SJCRH30 (cell line): ENCODE results near the gene CIZ1. TPM values are rescaled to one million over a fixed set of nuclear protein-coding genes. Genes with fewer than 3 reads are reported as not detected.

Source experiments
- DNase-seq, 2 experiments: peaks; one replicate each; pipeline ENCODE4 v3.0.0-alpha.2; 2015 to 2020
- H3K27ac ChIP-seq: fragments of 250-450 bp; sonication (Bioruptor Pico); 2 replicates; pipeline ENCODE4 v1.5.1; 2020; ENCODE audit warnings: mild to moderate bottlenecking, moderate library complexity
- H3K27me3 ChIP-seq: fragments of 250-450 bp; sonication (Bioruptor Pico); 2 replicates; pipeline ENCODE4 v1.5.1; 2020; ENCODE audit warnings: mild to moderate bottlenecking, moderate library complexity
- H3K36me3 ChIP-seq: fragments of 250-450 bp; sonication (Bioruptor Pico); 2 replicates; pipeline ENCODE4 v1.5.1; 2020; ENCODE audit warnings: mild to moderate bottlenecking, moderate library complexity
- H3K4me1 ChIP-seq: fragments of 250-450 bp; sonication (Bioruptor Pico); 2 replicates; pipeline ENCODE4 v1.5.1; 2020; ENCODE audit warnings: mild to moderate bottlenecking, moderate library complexity
- H3K4me3 ChIP-seq: fragments of 250-450 bp; sonication (Bioruptor Pico); 2 replicates; pipeline ENCODE4 v1.5.1; 2020; ENCODE audit warnings: mild to moderate bottlenecking, moderate library complexity
- H3K9me3 ChIP-seq: fragments of 250-450 bp; sonication (Bioruptor Pico); replicated peaks from 2 replicates; pipeline ENCODE4 v1.5.1; 2020; ENCODE audit warnings: mild to moderate bottlenecking, moderate library complexity
- total RNA-seq: library from RNA; depleted of rRNA; stranded (reverse); fragments of >200 nt; shearing (Covaris generic); gene quantifications from 2 replicates; pipeline ENCODE4 v1.2.3, GENCODE V29; 2014

The CIZ1 gene
- total RNA-seq, 1 experiment from 2014 or later = 85.2 TPM

DNA sequence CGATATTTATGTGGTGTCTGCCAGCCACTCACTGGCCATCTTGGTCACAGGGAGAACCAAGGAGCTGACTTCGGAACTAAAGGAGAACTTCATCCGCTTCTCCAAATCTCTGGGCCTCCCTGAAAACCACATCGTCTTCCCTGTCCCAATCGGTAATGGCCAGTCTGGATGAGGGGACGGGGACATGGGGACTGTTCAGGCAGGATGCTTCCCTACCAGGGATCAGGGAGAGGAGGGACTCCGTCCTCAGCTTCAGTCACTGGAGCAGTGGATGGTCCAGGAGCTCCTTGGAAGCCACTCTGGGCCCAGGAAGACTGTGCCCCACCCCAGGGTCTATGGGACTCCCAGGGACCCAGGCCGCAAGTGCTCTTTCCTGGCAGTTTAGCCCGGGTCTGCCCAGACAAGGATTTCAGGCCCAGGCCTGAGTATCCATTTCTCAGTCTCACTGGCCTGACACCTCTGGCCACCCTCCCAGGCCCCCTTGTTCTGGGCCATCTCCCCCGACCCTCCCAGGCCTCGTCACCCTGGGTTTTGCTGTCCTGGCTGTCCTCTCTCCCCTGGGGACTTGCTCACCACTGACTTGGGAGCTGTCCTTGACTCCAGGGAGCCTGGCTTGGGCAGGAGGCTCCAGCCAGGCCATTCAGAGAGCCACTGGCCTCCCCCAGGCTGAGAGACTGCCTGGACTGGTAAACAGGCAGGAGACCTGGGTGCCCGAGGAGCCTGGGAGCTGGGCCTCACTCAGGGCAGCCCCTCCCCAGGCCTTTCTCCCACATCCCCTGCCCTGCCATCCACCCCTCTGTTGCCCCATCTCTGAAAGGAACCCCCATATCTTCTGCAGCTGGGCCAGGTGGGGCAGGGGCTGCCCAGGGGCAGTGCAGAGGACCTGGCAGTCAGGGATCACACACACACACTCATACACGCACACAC, 39.0 kb downstream of the CIZ1 start:
- Histone ChIP-seq H3K4me3 (no peak overlapping the region), H3K9me3 (no peaks in the 10 kb centered on the region), H3K36me3 (no peaks in the 10 kb centered on the region), H3K27ac (no peak overlapping the region), H3K4me1 (no peaks in the 10 kb centered on the region; the same call in 1 of the 2 replicates), H3K27me3 (peaks cover 27% of the 10 kb centered on the region)
- DNase-seq = no peak

DNA sequence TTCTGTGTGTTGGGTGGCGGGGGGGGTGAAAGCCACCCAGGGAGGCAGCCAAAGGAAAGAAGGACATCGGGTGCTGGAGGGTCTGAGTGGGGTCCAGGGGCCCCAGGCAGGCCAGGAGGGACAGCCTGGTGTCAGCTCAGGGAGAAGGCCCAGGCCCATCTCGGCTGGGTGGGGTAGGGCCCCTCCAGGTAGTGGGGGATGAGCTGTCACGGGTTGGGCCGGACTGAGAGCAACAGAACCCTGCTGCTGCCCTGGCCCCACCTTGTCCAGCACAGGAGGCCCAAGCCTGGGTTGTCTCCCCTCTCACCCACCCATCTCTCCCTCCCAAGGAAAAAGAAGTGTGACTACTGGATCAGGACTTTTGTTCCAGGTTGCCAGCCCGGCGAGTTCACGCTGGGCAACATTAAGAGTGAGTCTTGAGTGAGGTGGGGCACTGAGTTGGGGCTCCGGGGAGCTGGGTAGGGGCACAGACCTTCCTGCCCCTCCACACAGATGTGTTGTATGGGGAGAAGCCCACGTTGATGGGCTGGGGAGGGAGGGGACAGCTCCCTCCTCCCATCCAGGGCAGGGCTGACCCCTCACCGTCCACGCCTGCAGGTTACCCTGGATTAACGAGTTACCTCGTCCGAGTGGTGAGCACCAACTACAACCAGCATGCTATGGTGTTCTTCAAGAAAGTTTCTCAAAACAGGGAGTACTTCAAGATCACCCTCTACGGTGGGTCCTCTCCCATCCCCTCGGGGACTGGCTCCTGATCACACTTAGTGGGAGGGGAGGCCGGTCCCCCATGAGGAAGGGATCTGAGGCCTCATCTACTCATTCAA, 39.9 kb downstream of the CIZ1 start:
- no peak for DNase-seq
- H3K4me3 ChIP-seq = no peak overlapping the region
- no peak overlapping the region for H3K27ac ChIP-seq
- H3K9me3 ChIP-seq = no peaks in the 10 kb centered on the region
- peaks cover 27% of the 10 kb centered on the region for H3K27me3 ChIP-seq
- no peaks in the 10 kb centered on the region; the same call in 1 of the 2 replicates for H3K4me1 ChIP-seq
- no peaks in the 10 kb centered on the region for H3K36me3 ChIP-seq

DNA sequence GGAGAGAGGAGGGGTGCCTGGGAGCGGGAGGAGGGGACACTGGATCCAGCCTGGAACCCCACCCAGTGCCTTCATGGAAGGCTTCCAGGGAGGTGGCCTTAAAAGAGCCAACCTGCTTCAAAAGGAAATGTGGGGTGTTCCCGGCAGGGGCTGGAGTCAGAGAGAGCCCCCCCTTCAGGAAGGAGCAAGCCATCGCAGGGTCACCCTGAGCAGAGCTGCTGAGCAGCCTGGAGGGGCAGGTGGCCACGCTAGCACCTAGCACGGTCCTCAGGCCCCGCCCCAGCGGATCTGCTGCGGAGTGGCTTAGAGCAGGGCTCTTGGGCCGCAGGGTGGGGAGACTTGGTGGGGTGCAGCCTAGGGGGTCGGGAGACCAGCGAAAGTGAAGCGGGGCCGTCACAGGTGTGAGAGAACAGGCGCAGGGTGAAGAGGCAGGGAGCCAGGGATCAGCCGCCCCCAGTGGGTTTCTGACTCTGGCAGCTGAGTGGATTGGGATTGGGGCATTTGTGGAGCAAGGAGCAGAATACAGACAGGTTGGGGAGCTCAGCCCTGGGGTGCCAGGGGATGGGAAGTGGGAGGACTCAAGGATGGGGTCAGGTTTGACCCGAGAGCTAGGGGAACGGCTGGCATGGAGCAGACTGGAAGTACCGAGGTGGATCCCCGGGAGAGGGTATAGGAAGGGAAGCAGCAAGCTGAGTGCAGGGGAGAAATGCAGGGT, 40.6 kb downstream of the CIZ1 start:
- peak in 1 of 2 experiments; percentile 43 for DNase-seq
- Histone ChIP-seq H3K9me3 (no peaks in the 10 kb centered on the region), H3K27me3 (peaks cover 30% of the 10 kb centered on the region), H3K27ac (no peak overlapping the region), H3K36me3 (no peaks in the 10 kb centered on the region), H3K4me1 (no peaks in the 10 kb centered on the region; the same call in 1 of the 2 replicates), H3K4me3 (no peak overlapping the region)

DNA sequence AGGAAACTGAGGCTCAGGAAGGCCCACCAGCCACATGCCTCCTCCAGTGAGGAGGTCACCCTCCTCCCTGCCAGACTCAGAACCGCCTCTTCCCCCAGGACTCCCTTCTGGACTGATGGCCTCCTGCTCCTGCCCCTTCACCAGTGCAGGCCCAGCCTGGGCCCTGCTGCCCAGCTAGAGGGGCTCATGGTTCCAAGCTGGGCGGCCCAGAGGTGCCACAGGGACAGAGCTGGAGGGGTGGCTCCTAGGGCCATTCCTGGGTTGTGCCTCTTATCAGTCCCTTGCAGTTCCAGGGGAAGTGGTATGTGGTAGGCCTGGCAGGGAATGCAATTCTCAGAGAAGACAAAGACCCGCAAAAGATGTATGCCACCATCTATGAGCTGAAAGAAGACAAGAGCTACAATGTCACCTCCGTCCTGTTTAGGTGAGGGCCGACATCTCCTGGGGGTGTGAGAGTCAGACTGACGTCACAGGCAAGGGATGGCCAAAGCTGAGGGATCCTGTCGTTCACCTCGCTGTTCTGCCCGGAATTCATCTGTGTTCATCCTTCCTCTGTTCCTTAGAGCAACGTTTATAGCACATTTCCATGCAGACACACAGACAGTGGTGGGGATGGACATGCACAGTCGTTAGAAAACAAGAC, 41.3 kb downstream of the CIZ1 start:
- Histone ChIP-seq H3K4me1 (no peaks in the 10 kb centered on the region; the same call in 1 of the 2 replicates), H3K9me3 (no peaks in the 10 kb centered on the region), H3K27ac (no peak overlapping the region), H3K36me3 (no peaks in the 10 kb centered on the region), H3K27me3 (peaks cover 31% of the 10 kb centered on the region), H3K4me3 (no peak overlapping the region)
- no peak for DNase-seq

DNA sequence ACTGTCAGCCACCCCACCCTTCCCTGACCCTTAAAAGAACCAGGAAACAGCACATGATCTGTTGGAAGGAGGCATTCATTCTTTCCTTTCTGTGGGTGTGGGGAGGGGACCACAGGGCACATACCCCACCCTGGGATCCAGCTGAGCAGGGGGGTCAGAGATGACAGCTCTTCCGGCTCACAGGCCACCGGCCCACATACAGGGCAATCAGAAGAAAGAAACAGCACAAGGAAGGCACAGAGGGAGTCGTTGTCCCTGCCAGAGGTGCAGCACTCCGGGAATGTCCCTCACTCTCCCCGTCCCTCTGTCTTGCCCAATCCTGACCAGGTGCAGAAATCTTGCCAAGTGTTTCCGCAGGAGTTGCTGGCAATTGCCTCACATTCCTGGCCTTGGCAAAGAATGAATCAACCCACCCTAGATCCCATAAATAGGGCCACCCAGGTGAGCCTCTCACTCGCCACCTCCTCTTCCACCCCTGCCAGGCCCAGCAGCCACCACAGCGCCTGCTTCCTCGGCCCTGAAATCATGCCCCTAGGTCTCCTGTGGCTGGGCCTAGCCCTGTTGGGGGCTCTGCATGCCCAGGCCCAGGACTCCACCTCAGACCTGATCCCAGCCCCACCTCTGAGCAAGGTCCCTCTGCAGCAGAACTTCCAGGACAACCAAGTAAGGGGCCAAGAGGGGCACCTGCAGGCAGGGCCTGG, 42.2 kb downstream of the CIZ1 start, which contains the start of gene LCN2:
Gene LCN2, plus strand, starts transcription at position 453 of the 701 bp plus-strand sequence. Its CDS starts 73 bp downstream, at position 526.
- Histone ChIP-seq H3K36me3 (no peaks in the 10 kb centered on the region), H3K4me1 (no peaks in the 10 kb centered on the region; the same call in 1 of the 2 replicates), H3K4me3 (no peak within 1 kb of the TSS), H3K27ac (no peak within 1 kb of the TSS), H3K9me3 (no peaks in the 10 kb centered on the region), H3K27me3 (peaks cover 28% of the 10 kb centered on the region)
- DNase-seq = no peak

DNA sequence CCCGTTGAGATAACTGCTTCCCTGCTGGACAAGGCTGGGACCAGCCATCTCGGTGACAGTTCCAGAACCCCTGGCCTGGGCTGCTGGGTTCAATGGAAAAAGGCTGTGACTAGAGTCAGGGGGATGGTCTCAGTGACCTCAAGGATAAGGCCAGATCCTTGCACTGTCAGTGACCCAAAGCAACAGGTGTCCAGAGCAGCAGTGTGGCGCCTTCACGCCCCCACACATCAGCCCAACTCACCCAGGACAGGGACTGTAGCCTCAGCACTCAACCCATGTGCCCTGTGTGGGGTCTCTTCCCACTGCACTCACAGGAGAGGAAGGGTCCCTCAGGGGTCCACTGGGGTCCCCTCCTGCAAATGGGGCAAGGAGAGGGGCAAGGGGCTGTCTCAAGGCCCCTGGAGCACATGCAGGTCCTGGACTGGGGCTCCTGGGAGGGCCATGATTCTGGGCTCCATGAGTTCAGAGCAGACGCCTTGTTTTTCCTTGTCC, 42.8 kb downstream of the CIZ1 start:
- peaks cover 28% of the 10 kb centered on the region for H3K27me3 ChIP-seq
- H3K36me3 ChIP-seq = no peaks in the 10 kb centered on the region
- H3K27ac ChIP-seq = no peak overlapping the region
- H3K4me3 ChIP-seq = no peak overlapping the region
- no peaks in the 10 kb centered on the region; the same call in 1 of the 2 replicates for H3K4me1 ChIP-seq
- H3K9me3 ChIP-seq = no peaks in the 10 kb centered on the region
- DNase-seq = no peak

DNA sequence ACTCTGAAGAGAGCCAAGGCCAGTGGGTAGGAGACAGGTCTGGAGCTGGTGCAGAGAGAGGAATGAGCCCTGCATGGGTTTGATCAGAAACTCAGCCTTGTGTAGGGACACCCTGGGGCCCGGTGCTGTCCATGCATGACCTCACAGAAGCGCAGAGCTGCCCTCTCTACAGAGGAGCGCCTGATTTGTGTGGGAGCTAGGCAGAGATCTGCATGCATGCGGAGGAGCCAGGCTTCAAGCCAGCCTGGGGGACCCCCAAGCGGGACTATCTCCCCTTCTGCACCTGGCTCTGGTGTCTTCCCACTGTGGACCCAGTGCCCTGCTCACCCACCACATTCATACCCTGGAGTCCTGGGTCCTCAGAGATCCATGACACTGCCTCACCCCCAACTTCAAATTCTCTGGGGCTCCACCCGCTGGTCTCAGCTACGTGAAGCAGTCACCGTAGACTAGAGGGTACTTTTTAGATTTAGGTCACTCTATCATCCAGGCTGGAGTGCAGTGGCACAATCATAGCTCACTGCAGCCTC, 44.7 kb downstream of the CIZ1 start:
- no peak overlapping the region for H3K4me3 ChIP-seq
- H3K9me3 ChIP-seq = no peaks in the 10 kb centered on the region
- H3K36me3 ChIP-seq = no peaks in the 10 kb centered on the region
- no peaks in the 10 kb centered on the region; the same call in 1 of the 2 replicates for H3K4me1 ChIP-seq
- no peak overlapping the region for H3K27ac ChIP-seq
- H3K27me3 ChIP-seq = peaks cover 14% of the 10 kb centered on the region
- DNase-seq = no peak

DNA sequence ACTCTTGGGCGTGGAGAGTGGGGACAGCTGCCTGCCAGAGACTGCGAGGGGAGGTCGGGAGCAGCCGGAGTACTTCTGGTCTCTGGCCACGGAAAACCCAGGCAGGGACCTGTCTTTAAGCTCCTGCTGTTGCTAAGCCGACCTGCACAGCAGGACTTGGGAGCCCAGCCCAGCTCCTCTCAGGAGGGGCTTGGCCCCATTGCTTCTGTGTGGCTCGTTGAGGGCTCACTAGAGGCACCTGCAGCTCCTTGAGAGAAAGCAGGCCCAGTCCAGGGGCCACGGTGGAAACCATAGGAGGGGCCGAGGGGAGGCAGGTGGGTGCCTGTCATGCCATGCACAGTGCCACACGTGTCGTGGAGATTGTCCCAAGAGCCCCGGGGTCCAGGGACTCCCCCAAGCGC, 45.4 kb downstream of the CIZ1 start:
- no peak for DNase-seq
- Histone ChIP-seq H3K27me3 (peaks cover 10% of the 10 kb centered on the region), H3K27ac (no peak overlapping the region), H3K4me1 (no peaks in the 10 kb centered on the region; the same call in none of the 2 replicates), H3K36me3 (no peaks in the 10 kb centered on the region), H3K9me3 (no peaks in the 10 kb centered on the region), H3K4me3 (no peak overlapping the region)

DNA sequence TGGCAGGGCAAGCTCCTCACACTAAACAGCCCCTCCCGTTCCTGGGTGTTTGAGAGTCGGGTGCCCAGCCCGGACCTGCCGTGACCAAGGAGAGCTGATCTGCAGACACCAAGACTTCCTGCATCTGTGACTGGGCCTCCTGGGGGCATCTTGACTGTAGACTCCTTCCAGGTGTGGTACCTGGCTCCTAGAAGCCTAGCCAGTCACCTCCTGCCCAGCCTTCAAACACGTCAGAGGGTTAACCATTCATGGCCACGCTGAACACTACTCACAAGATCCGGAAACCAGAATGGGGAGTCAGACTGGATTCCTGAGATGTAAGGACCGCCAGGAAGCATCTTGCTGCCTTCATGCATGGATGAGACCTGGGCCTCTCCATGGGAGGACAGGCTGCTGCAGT, 45.8 kb downstream of the CIZ1 start:
- H3K4me3 ChIP-seq = no peak overlapping the region
- no peak for DNase-seq
- no peak overlapping the region for H3K27ac ChIP-seq
- no peaks in the 10 kb centered on the region for H3K9me3 ChIP-seq
- H3K27me3 ChIP-seq = peaks cover 7% of the 10 kb centered on the region; the same call in 1 of the 2 replicates
- H3K36me3 ChIP-seq = no peaks in the 10 kb centered on the region
- H3K4me1 ChIP-seq = peaks cover 1% of the 10 kb centered on the region

DNA sequence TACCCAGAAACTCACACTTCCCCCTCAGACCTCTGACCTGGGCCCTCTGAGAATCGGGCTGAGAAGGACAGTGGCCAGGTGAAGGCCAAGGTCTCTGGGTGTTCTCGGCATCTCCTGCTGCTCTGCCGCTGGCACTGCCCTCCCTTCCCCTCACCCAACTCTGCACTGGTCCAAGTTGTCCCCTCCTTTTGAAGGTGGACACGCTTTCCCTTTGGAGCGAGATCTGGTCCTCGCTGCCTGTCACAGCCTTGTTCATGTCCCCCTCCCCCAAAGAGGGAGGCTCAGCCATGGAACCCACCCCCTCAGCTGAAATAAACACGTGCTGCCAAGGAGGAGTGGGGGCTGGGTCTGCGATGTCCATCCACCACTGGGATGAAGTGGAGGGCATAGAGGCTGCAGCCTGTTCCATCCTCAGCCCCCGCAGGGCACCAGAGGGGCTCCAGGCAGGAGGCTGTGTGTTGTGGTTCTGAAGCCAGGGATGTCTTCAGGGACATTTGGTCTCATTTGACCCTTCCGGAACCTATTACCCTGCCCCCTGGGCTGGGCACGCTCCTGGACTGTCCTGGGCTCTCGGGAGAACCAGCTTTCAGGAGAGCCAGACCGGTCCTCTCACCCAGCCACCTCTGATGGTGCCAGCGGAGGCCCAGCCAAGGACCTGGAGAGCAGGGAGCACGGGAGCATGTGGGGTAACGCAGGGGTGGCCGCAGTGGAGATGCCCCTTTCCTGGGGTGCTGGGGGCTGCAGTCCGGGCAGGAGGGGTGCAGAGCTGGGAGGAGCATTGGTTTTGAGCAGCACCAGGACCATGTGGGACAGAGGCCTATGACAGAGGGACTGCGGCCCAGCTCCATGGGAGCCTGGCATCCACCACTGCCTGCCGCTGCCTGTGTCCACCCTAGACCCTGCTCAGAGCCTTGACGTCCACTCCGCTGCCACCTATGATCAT, 46.9 kb downstream of the CIZ1 start:
- H3K27me3 ChIP-seq = peaks cover 4% of the 10 kb centered on the region; the same call in 1 of the 2 replicates
- H3K4me1 ChIP-seq = peaks cover 3% of the 10 kb centered on the region
- no peak for DNase-seq
- H3K36me3 ChIP-seq = no peaks in the 10 kb centered on the region
- H3K4me3 ChIP-seq = no peak overlapping the region
- H3K9me3 ChIP-seq = no peaks in the 10 kb centered on the region
- no peak overlapping the region for H3K27ac ChIP-seq

DNA sequence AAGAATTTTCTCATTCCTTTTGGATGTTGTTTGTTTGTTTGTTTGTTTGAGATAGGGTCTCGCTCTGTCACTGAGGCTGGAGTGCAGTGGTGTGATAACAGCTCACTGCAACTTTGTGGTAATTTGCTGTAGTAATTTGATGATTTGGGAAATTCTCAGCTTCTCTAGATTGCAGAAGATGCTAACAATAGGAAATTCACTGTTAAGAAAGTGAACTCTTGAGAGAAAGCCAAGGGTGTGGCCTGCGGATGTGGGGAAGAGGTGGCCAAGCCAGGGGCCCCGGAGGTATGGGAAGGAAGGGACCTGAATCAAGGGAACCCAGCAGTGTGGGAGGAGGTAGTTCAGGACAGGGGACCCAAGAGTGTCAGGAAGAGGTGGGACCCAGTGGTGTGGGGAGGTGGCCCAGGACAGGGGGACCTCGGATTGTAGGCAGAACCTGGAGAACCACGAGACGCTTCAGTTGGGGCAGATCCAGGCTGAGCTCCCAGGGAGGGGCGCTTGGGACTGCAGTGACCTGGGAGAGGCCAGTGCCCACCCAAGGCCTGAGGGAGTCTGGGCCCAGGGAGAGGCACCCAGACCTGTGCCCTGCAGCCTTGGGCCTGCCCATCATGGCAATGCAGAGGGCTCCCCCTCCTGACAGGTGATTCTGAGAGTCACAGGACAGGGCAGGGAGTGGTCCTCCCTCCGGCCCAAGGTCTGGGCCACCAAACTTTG, 47.7 kb downstream of the CIZ1 start:
- H3K27me3 ChIP-seq = peaks cover 4% of the 10 kb centered on the region; the same call in 1 of the 2 replicates
- no peak overlapping the region for H3K4me3 ChIP-seq
- no peak overlapping the region for H3K27ac ChIP-seq
- DNase-seq = no peak
- H3K4me1 ChIP-seq = peaks cover 3% of the 10 kb centered on the region
- no peaks in the 10 kb centered on the region for H3K36me3 ChIP-seq
- H3K9me3 ChIP-seq = no peaks in the 10 kb centered on the region

DNA sequence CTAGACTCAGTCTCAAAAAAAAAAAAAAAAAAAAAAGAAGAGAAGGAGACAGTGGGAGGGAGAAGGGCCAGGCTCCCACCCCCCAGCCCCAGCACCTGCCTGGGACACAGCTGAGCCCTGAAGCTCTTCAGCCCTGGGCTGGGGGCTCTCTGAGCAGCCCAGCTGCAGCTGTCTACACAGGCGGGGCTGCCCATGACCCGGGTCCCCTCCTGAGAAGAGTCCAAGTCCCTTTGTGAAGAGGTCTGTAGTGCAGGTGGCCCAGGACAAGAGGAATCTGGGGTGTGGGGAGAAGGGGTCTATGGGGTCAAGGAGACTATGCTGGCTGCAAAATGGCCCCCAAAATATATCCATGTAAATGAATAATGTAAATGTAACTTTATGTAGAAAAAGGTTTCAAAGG, 48.8 kb downstream of the CIZ1 start:
- H3K4me1 ChIP-seq = peaks cover 5% of the 10 kb centered on the region; the same call in 1 of the 2 replicates
- no peaks in the 10 kb centered on the region for H3K36me3 ChIP-seq

More for the DNA sequence above, 48.8 kb downstream of the CIZ1 start:
- Histone ChIP-seq H3K27me3 (peaks cover 4% of the 10 kb centered on the region; the same call in 1 of the 2 replicates), H3K27ac (no peak overlapping the region), H3K9me3 (no peaks in the 10 kb centered on the region), H3K4me3 (no peak overlapping the region)
- DNase-seq = no peak
